HG03139 (cell line): ENCODE results near the gene VASN.

Source experiments
- ATAC-seq: cut with Tn5 transposase; IDR thresholded peaks from one replicate; pipeline ENCODE4 v1.9.1; 2021; ENCODE audit not compliant: unreplicated experiment

Gene VASN

DNA sequence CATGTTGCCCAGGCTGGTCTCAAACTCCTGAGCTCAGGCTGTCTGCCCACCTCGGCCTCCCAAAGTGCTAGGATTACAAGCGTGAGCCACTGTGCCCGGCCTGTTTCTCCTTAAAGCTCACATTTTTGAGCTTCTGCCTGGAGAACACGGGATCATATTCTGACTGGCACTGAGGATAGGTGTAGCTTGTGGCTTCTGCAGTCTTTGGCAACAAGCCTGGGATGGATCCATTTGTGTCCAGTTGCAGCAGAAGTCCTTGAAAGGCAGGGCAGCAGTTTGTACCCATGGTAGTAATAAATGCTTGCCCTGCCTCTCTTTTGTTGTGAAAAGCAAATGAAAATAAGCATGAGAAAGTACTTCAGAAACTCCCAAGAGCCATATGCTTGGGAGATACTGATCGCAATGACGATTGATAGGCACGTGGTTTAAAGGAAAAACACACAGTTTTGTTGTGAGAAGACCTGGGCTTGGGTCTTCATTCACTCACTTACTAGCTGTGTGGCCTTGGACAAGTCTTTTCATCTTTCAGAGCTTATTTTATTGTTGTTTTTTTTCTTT is 47.8 kb downstream of the VASN start:
- ATAC-seq, result no peak

DNA sequence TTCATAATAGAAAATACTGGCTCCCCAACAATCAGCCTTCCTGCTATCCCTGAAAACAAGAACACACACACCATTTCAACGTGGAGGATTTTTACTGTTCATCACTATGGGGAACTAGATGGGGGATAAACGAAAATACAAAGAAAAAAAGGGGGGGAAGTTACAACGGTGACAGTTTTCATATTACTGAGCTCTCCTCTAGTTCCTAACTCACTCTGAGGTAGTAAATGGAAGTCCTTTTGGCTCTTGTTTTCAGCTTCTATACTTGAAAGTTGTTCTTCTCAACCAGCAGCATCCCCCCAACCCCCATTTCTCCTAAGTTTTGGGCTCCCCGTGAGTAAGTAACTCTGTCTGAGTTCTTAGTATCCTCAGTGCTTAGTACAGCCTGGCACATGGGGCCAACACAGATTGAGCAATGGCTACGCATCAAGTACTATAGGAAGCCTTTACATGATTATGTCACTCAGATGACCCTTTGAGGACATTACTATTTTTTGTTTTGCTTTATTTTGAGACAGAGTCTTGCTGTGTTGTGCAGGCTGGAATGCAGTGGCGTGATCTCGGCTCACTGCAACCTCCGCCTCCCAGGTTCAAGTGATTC is 49.0 kb downstream of the VASN start:
- no peak for ATAC-seq

GRCh38 chr16:4425378-4426020 is 53.9 kb downstream of the VASN start, which contains the start of gene DNAJA3:
Gene DNAJA3 (plus strand): TSS chr16:4425868. CDS start chr16:4425882, 14 bp downstream.
- ATAC-seq, result peak; percentile 90

DNA sequence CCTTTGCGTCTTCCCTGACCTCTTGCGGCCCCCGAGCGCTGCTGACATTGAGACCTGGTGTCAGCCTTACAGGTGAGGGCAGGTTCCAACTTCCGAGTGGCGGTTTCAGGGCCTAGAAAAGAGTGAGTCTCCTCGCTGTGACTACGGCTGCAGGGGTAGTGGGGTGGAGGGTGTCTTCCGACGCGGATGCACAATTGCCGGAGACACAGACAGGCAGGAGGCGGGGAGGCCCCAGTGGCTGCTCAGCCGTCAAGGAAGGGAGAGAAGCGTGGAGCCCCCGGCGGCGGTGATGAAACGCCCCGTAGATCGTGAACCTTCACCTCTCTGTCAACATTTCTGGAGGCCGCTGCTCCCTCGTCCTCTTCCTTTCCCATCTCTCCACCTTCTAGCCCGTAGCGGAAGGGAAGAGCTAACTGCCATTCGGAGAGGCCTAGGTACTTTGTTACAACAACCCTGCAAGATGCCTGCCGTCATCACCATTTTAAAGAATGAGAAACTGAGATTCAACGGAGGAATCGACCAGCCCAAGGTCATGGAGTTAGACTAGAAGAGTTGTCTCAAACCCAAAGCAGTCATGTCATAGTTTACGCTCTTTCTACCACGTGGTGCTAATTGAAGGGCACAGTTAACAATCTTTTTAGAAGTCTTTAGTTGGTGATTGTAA is 54.5 kb downstream of the VASN start:
- ATAC-seq, result peak; percentile 6

- ATAC-seq, result no peak
These were observed 55.2 kb downstream of the VASN start for GRCh38 chr16:4426722-4427372.

DNA sequence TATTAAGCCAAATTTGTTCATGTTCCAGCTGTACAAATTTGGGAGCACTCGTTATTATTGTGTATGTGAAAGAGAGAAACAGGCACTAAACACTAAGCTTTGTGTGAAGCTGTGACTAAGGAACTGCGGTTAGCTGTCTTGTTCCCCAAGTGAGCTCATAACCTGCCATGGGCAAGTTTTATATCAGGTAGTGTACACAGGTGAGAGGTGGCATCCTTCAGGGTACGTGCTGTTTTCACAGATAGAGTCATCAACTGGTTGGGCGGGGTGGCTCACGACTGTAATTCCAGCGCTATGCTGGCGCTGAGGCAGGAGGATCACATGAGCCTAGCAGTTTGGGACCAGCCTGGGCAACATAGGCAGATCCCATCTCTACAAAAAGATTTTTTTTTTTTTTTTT is 56.9 kb downstream of the VASN start:
- ATAC-seq, result no peak

- ATAC-seq, result no peak
These were observed 59.4 kb downstream of the VASN start for GRCh38 chr16:4431023-4431422.
